Mammary epithelial cell (primary cell): ENCODE data around the gene PPP2R2B.

Source experiments
- CTCF ChIP-seq, 2 donors: IDR thresholded peaks in 1 of 2; conservative IDR thresholded peaks in 1 of 2; 2 replicates each; pipeline ENCODE4 v1.5.1; 2011 to 2012; ENCODE audit warnings: inconsistent platforms in 2 of 2, low read length in 2 of 2, mild to moderate bottlenecking in 2 of 2, control low read depth in 1 of 2, low read depth in 1 of 2; ENCODE audit not compliant: insufficient read depth in 1 of 2; ENCODE audit errors: extremely low read depth in 1 of 2
- EZH2 ChIP-seq: IDR thresholded peaks from 2 replicates; pipeline ENCODE4 v1.6.1; 2012; ENCODE audit warnings: low read length, inconsistent platforms, borderline replicate concordance

- TF ChIP-seq CTCF (conservative IDR thresholded peaks at IDR 0.05 in 1 of 2, IDR thresholded peaks at IDR 0.05 in 1 of 2; ENCODE audit: extremely low read depth in 1 of 2, insufficient read depth in 1 of 2, low read depth in 1 of 2, low read length in 2 of 2), result no peak
- TF ChIP-seq EZH2, result no peak
Measured at GRCh38 chr5:146765089-146765832, 113.3 kb downstream of the PPP2R2B start.
